ENCODE data around the gene OPHN1. TPM values are rescaled to one million over a fixed set of nuclear protein-coding genes. Genes with fewer than 3 reads are reported as not detected.

Gene OPHN1
- total RNA-seq, 1 donor from 2014 or later, result 5.6 TPM

GRCh38 chrX:68049466-68049865 is 383.8 kb downstream of the OPHN1 start:
- Histone ChIP-seq H3K4me3 (no peak overlapping the region), H3K27me3 (no peaks in the 10 kb centered on the region), H3K9me3 (no peaks in the 10 kb centered on the region), H3K27ac (no peak overlapping the region), H3K4me1 (no peaks in the 10 kb centered on the region), H3K36me3 (no peaks in the 10 kb centered on the region)
- DNase-seq (ENCODE audit: low spot score in 2 of 2), result no peak
- intact Hi-C loops (cut with DNase I), result no loop called here
- TF ChIP-seq CTCF (IDR thresholded peaks at IDR 0.05), result no peak

GRCh38 chrX:68048774-68049173 is 384.5 kb downstream of the OPHN1 start:
- H3K36me3 ChIP-seq, result no peaks in the 10 kb centered on the region
- H3K9me3 ChIP-seq, result no peaks in the 10 kb centered on the region

GRCh38 chrX:68045008-68045577 is 388.2 kb downstream of the OPHN1 start:
- Histone ChIP-seq H3K36me3 (no peaks in the 10 kb centered on the region), H3K27ac (no peak overlapping the region), H3K27me3 (no peaks in the 10 kb centered on the region), H3K4me1 (no peaks in the 10 kb centered on the region), H3K4me3 (no peak overlapping the region), H3K9me3 (no peaks in the 10 kb centered on the region)
- intact Hi-C loops (cut with DNase I), result no loop called here
- TF ChIP-seq CTCF (IDR thresholded peaks at IDR 0.05), result no peak
- DNase-seq (ENCODE audit: low spot score in 2 of 2), result no peak

More at GRCh38 chrX:68048774-68049173, 384.5 kb downstream of the OPHN1 start:
- H3K4me1 ChIP-seq, result no peaks in the 10 kb centered on the region
- no peak overlapping the region for H3K4me3 ChIP-seq
- H3K27me3 ChIP-seq, result no peaks in the 10 kb centered on the region
- TF ChIP-seq CTCF (IDR thresholded peaks at IDR 0.05), result no peak
- intact Hi-C loops (cut with DNase I), result no loop called here
- H3K27ac ChIP-seq, result no peak overlapping the region
- DNase-seq (ENCODE audit: low spot score in 2 of 2), result no peak

- Histone ChIP-seq H3K27ac (no peak overlapping the region), H3K27me3 (no peaks in the 10 kb centered on the region), H3K36me3 (no peaks in the 10 kb centered on the region), H3K4me1 (no peaks in the 10 kb centered on the region), H3K4me3 (no peak overlapping the region), H3K9me3 (no peaks in the 10 kb centered on the region)
- intact Hi-C loops (cut with DNase I), result no loop called here
- DNase-seq (ENCODE audit: low spot score in 2 of 2), result no peak
- TF ChIP-seq CTCF (IDR thresholded peaks at IDR 0.05), result no peak
Measured at GRCh38 chrX:68043713-68044438, 389.4 kb downstream of the OPHN1 start.

GRCh38 chrX:68041110-68041509 is 392.2 kb downstream of the OPHN1 start:
- Histone ChIP-seq H3K36me3 (no peaks in the 10 kb centered on the region), H3K9me3 (no peaks in the 10 kb centered on the region), H3K4me1 (no peaks in the 10 kb centered on the region), H3K4me3 (no peak overlapping the region), H3K27me3 (no peaks in the 10 kb centered on the region), H3K27ac (no peak overlapping the region)
- no peak for DNase-seq (ENCODE audit: low spot score in 2 of 2)
- intact Hi-C loops (cut with DNase I), result no loop called here
- no peak for TF ChIP-seq CTCF (IDR thresholded peaks at IDR 0.05)
